Activated CD4-positive, CD25-positive, alpha-beta regulatory T cell (primary cell): ENCODE data around the gene AGXT.

Experiments
- DNase-seq, 4 experiments: peaks; one replicate each; lab custom pipeline; 2025; lab: John Stamatoyannopoulos, UW

The AGXT gene

DNA sequence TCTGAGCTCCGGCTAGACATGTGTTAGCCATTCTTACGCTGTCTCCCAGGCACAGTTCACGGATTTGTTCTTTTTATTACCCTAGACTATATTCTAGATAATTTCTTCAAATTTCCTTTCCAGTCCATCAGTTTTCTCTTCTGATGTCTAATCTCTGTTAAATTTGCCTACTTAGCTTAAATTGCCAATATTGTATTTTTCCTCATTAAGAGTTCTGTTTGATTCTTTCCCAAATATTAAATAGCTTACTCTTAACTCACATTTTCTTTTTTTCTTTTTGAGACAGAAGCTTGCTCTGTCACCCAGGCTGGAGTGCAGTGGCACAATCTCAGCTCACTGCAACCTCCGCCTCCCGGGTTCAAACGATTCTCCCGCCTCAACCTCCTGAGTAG, 58.8 kb downstream of the AGXT start:
- no peak for DNase-seq

GRCh38 chr2:240928476-240929363, 60.1 kb downstream of the AGXT start:
- no peak for DNase-seq

DNA sequence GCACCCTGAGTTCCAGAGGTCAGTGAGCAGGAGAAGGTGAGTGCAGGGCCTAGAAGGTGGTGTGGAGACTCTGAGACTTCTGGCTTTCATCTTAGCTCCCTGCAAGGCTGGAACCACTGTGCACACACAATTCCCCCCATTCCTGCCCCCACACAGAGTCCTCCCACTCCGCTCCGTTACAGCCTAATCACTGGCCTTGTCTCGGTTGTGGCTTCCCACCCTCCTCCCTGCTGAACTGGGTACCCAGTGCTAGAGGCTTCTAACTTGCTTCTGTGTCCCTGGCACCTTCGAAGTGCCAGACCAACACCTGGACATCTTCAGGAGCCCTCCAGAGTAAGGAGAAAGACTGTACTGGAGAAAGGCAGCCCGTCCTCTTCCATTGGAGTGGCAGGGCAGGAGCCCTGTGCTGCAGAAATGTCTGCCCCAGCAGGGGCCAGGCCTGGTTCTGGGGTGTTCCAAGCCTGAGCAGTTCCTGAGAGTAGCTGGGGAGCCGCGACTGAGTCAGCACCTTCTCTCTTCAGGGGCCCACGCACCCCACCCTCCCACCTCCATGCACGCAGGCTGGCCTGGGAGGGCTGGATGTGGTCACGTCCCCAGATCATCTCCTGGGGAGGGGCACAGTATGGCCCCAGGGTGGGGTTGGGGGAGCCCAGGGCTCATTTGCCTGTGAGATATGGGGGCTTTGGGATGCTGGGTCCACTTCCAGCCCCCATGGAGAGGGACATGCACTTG, 60.9 kb downstream of the AGXT start:
- DNase-seq = no peak
